Left lung (tissue), 10 donors: ENCODE measurements around the gene NSMCE3. TPM values are rescaled to one million over a fixed set of nuclear protein-coding genes. Genes with fewer than 3 reads are reported as not detected.
A peak's percentile ranks its signal among the peaks of the same experiment; 100 is the strongest.

Source experiments
- ATAC-seq: fragments of 200-7000 bp; cut with Tn5 transposase; one replicate; pipeline ENCODE4 v1.9.1; 2020; ENCODE audit warnings: moderate library complexity
- DNase-seq, 4 donors: peaks; one replicate each; pipeline ENCODE4 v3.0.0-alpha.2; 2013 to 2020
- H3K27ac ChIP-seq, 2 donors: fragments of 200-600 bp; sonication (generic) in 1 of 2; one replicate each; pipeline versions ENCODE4 v1.5.0 to v1.8.0; 2020 to 2021
- H3K27me3 ChIP-seq, 2 donors: fragments of 200-600 bp; sonication (generic) in 1 of 2; one replicate each; pipeline versions ENCODE4 v1.5.0 to v1.8.0; 2020 to 2021
- H3K36me3 ChIP-seq, 2 donors: fragments of 200-600 bp; sonication (generic) in 1 of 2; one replicate each; pipeline versions ENCODE4 v1.5.0 to v1.8.0; 2020 to 2021
- H3K4me1 ChIP-seq, 2 donors: fragments of 200-600 bp; one replicate each; pipeline ENCODE4 v1.8.0; 2021
- H3K4me3 ChIP-seq, 2 donors: fragments of 200-600 bp; sonication (generic) in 1 of 2; one replicate each; pipeline versions ENCODE4 v1.5.0 to v1.8.0; 2020 to 2021; ENCODE audit warnings: mild to moderate bottlenecking in 1 of 2
- H3K9me3 ChIP-seq, 2 donors: fragments of 200-600 bp; sonication (generic) in 1 of 2; one replicate each; pipeline versions ENCODE4 v1.5.0 to v1.8.0; 2020 to 2021
- intact Hi-C, 2 donors: fragments of 100-400 bp; cut with DNase I; formaldehyde crosslinking; loops; one replicate each; pipeline versions ENCODE4 v1.11.2 to v1.14.2; 2022
- polyA plus RNA-seq, 6 donors: library from polyadenylated mRNA; unstranded; fragments of 120-200 nt; gene quantifications; one replicate each; pipeline ENCODE4 v1.2.1, GENCODE V29; 2013; ENCODE audit not compliant: insufficient read length in 6 of 6
- total RNA-seq, 2 donors: library from RNA; stranded (reverse); fragmentation: NEBNext Ultra II Directional; extraction: Animal tissue kit (Norgen Biotek cat#: 25700); gene quantifications; one replicate each; pipeline ENCODE4 v1.2.1, GENCODE V29; 2021
- TF ChIP-seq, protein P1 (sequence below), 2 donors: fragments of 200-600 bp; sonication (generic) in 1 of 2; IDR thresholded peaks; one replicate each; pipeline versions ENCODE4 v1.5.0 to v1.8.0; 2021; ENCODE audit warnings: antibody characterized with exemption in 2 of 2
- donor health status: DM: no; HTN: yes; CAD: no.
- donor health status: DM: no; HTN: no; CAD: no.

The NSMCE3 gene
- total and polyA plus RNA-seq, 8 donors, result 5.8 to 9.1 (median 7.3) TPM

- TF ChIP-seq, protein P1, sequence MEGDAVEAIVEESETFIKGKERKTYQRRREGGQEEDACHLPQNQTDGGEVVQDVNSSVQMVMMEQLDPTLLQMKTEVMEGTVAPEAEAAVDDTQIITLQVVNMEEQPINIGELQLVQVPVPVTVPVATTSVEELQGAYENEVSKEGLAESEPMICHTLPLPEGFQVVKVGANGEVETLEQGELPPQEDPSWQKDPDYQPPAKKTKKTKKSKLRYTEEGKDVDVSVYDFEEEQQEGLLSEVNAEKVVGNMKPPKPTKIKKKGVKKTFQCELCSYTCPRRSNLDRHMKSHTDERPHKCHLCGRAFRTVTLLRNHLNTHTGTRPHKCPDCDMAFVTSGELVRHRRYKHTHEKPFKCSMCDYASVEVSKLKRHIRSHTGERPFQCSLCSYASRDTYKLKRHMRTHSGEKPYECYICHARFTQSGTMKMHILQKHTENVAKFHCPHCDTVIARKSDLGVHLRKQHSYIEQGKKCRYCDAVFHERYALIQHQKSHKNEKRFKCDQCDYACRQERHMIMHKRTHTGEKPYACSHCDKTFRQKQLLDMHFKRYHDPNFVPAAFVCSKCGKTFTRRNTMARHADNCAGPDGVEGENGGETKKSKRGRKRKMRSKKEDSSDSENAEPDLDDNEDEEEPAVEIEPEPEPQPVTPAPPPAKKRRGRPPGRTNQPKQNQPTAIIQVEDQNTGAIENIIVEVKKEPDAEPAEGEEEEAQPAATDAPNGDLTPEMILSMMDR (IDR thresholded peaks at IDR 0.05), result no peak
- Histone ChIP-seq H3K27me3 (no peaks in the 10 kb centered on the region), H3K4me3 (no peak overlapping the region), H3K27ac (no peak overlapping the region), H3K9me3 (no peaks in the 10 kb centered on the region), H3K4me1 (peaks cover 0 to 9% of the 10 kb centered on the region in 2 donors), H3K36me3 (no peaks in the 10 kb centered on the region)
- ATAC-seq (no peak), DNase-seq (no peak)
- intact Hi-C loops, result no loop called here
Measured at GRCh38 chr15:29274946-29275345, 5.3 kb upstream of the NSMCE3 start.

DNA sequence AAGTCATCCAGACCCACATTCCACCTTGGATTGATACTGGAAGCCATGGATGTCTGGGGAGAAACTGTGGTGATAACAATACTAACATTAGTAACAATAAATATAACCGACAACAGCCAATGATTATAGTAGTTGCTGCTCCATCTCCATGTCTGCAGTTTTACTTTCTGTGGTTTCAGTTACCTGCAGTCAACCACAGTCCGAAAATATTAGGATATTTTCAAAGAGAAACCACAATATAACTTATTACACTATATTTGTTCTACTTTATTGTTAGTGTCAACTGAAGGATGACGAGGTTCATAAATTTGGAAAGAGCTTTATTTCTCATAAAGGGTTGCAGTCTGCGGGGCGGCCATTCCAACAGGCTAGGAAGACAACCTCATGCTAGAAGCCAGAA lies 2.6 kb upstream of the NSMCE3 start:
- Histone ChIP-seq H3K4me3 (no peak overlapping the region), H3K4me1 (peaks cover 9 to 26% of the 10 kb centered on the region in 2 donors), H3K9me3 (no peaks in the 10 kb centered on the region), H3K27ac (no peak overlapping the region), H3K36me3 (no peaks in the 10 kb centered on the region), H3K27me3 (no peaks in the 10 kb centered on the region)
- ATAC-seq, result no peak
- intact Hi-C loops, result no loop called here
- DNase-seq, result no peak
- TF ChIP-seq, protein P1 (IDR thresholded peaks at IDR 0.05), result no peak

GRCh38 chr15:29270976-29271375 lies 1.4 kb upstream of the NSMCE3 start:
- intact Hi-C loops, result no loop called here
- H3K4me3 ChIP-seq, result no peak overlapping the region
- H3K27me3 ChIP-seq, result no peaks in the 10 kb centered on the region
- DNase-seq (no peak), ATAC-seq (no peak)
- H3K4me1 ChIP-seq, result peaks cover 9 to 33% of the 10 kb centered on the region in 2 donors
- H3K36me3 ChIP-seq, result no peaks in the 10 kb centered on the region
- TF ChIP-seq, protein P1 (IDR thresholded peaks at IDR 0.05), result no peak
- H3K9me3 ChIP-seq, result no peaks in the 10 kb centered on the region
- no peak overlapping the region for H3K27ac ChIP-seq

GRCh38 chr15:29270169-29270955 lies 740 bp upstream of the NSMCE3 start:
- Histone ChIP-seq H3K27ac (peak overlapping the region; percentile 88 to 89), H3K9me3 (no peaks in the 10 kb centered on the region), H3K36me3 (no peaks in the 10 kb centered on the region), H3K4me1 (peaks cover 9 to 33% of the 10 kb centered on the region in 2 donors), H3K4me3 (peak overlapping the region; percentile 69 to 80), H3K27me3 (no peaks in the 10 kb centered on the region)
- peak in 1 of 4 donors; percentile 22 for DNase-seq
- ATAC-seq, result peak; percentile 12
- intact Hi-C loops, result no loop called here
- TF ChIP-seq, protein P1 (IDR thresholded peaks at IDR 0.05), result no peak

- TF ChIP-seq, protein P1 (IDR thresholded peaks at IDR 0.05), result no peak
- no peaks in the 10 kb centered on the region for H3K9me3 ChIP-seq
- peak; percentile 28 for ATAC-seq
Measured at GRCh38 chr15:29268706-29269484, 727 bp downstream of the NSMCE3 start.

More at GRCh38 chr15:29268706-29269484, 727 bp downstream of the NSMCE3 start:
- Histone ChIP-seq H3K36me3 (no peaks in the 10 kb centered on the region), H3K27ac (peak overlapping the region; percentile 88 to 89), H3K27me3 (no peaks in the 10 kb centered on the region), H3K4me3 (peak overlapping the region; percentile 69 to 80), H3K4me1 (peaks cover 9 to 33% of the 10 kb centered on the region in 2 donors)
- intact Hi-C loops, result no loop called here
- DNase-seq, result peak in 2 of 4 donors; percentile 36 to 50
